GM19240 (cell line): Measurements from ENCODE around the gene DPYSL4.

Experiments
- DNase-seq: peaks from one replicate; pipeline ENCODE4 v3.0.0; 2011; ENCODE audit warnings: low spot score; ENCODE audit not compliant: insufficient read length

Gene DPYSL4

DNA sequence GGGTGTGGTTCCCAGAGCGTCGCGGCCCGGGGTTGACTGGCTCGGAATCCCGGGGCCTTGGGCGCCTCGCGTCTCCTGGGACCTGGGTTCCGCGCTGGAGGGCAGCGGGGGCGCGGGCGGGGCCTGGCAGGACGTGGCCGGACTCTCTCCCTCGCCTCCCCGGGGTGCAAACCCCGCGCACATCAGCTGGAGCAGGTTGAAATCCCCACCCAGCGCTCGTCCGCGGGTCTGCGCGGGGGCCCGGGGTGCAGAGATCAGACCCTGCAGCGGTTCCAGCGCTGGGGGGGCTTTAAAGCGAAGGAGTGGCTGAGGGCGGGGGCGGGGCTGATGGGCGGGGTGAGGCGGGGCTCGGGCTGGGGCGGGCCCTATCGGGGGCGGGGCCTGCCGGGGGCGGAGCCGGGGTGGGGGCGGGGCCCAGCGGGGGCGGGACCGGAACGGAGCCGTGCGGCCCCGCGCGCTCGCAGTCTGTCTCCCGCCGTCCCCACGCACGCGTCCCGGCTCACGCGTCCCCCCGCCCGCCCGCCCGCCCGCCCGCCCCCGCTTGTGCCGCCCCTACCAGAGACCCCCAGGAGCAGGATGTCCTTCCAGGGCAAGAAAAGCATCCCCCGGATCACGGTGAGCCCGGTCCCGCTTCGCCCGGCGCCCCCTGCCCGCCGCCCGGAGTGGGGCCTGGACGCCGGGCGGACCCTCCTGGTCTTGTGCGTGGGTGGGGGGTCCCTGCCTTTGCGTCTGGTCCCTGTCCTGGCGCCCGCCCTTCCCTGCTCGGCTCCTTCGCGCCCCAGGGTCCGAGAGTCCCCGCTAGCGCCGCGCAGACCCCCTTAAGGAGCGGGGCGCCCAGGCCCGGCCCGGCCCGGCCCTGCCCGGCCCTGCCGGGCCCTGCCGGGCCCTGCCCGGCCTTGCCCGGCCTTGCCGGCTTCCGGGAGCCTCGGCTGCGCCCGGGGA lies at the start of gene DPYSL4:
Gene DPYSL4, plus strand, starts transcription at position 461 of the 942 bp plus-strand sequence. Its CDS starts 116 bp downstream, at position 577.
- no peak for DNase-seq

DNA sequence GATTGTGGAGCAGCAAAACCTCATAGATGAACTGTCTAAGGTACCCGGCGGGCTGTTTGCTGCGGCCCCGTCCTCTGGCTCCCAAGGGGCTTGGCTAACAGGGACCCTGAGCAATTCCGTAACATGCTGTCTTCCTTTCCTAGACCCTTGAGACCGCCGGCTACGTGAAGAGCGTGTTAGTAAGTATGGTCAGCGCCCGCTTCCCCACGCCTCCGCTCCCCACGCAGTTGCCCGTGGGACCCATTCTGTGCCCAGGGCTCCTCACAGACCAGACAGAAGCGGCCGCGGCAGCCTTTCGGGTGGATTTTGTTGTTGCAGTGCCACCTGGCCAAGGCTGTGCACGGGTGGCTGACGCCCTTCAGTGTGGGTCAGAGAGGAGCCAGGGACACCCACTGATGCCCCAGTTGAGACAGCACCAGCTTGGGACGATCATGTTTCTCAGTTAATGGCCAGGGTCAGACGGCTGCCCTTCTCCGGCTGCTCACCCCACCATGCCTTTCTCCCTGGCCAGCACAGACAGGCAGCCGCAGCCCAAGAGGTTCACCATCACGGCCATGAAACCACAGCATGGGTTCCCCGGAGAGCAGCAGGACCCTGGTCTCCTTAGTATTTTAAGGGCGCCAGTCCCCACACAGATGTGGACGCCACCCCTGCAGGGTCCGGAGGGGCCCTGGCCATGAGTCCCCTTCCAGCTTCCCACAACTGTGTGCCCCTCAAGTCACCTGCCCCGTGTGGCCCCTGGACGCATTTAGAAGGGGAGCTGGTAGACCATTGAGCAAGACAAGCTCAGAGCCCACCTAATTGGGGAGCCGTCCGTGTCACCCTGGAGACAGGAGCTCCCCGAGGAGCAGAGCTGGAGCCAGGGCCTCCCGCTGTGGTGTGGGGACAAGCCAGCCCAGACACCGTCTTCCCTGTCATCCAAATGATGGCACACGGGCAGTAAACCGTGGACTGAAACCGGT lies 49.4 kb upstream of the DPYSL4 start:
- DNase-seq, result no peak

DNA sequence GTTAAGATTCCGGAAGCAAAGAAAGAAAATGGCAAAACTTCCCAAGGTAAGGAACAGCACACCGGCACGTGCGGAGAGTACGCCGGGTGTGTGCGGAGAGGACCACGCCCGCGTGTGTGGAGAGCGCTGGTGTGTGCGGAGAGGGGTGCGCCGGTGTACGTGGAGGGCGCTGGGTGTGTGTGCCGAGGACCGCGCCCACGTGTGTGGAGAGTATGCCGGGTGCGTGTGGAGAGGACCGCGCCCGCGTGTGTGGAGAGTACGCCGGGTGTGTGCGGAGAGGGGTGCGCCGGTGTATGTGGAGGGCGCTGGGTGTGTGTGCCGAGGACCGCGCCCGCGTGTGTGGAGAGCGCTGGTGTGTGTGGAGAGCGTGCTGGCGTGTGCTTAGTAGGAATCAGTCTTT lies 48.6 kb upstream of the DPYSL4 start:
- DNase-seq, result no peak

- no peak for DNase-seq
These were observed 48.2 kb upstream of the DPYSL4 start for GRCh38 chr10:132138596-132138995.

DNA sequence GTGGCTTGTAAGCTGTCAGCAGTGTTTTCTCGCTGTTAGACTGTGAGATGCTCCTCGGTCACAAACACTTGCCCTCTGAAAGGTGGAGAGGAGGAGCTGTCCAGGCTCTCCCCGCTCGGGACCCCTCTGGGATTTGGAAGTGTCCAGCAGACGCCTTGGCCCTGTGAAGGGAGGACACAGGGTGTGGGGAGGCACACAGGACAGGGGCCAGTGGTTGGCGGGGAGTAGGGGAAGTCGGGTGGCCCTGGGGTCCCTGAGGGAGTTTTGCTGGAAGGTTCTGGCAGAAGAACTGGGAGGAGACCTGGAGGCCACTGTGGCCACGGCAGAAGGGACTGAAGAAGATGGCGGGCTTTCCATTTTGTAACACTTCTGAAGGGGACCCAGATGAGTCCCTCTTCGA lies 47.2 kb upstream of the DPYSL4 start:
- DNase-seq, result no peak

GRCh38 chr10:132140167-132140925 lies 46.4 kb upstream of the DPYSL4 start:
- no peak for DNase-seq

GRCh38 chr10:132141076-132141475 lies 45.7 kb upstream of the DPYSL4 start:
- no peak for DNase-seq

DNA sequence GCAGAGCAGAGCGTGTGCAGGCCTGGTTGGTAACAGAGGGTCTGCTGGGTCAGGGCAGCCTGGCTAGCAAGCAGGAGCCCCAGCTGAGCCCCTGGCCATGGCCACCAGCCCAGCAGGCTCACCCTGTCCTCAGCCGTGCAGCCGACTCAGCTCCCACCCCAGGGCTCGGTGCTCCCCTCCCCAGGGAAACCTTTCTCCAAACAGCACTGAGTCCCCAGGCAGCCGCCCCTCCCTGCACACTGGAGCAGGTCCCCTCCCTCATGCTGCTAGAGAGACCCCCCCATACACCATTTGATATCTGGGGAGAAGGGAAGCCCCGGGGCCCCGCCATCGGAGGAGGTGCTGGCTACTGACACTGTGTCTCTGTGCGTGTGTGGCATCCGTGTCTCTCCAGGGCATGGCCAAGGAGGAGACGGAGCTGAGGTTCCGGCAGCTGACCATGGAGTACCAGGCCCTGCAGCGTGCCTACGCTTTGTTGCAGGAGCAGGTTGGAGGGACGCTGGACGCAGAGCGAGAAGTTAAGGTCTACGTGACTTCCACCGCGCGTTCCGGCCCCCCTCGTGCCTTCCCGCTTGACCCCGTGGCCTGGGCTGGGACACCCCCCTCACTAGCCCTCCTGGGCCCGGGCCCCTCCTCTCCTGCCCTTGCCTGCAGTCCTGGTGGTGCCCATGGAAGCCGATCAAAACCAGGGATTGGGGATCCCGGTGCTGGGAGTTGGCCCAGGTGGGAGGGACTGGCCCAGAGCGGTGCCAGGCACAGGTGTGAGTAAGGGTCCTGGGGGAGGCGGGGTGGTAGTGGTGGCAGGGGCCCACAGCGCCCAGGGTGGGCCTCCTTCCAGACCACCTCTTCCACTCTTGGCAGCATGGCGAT lies 45.0 kb upstream of the DPYSL4 start:
- DNase-seq, result no peak

DNA sequence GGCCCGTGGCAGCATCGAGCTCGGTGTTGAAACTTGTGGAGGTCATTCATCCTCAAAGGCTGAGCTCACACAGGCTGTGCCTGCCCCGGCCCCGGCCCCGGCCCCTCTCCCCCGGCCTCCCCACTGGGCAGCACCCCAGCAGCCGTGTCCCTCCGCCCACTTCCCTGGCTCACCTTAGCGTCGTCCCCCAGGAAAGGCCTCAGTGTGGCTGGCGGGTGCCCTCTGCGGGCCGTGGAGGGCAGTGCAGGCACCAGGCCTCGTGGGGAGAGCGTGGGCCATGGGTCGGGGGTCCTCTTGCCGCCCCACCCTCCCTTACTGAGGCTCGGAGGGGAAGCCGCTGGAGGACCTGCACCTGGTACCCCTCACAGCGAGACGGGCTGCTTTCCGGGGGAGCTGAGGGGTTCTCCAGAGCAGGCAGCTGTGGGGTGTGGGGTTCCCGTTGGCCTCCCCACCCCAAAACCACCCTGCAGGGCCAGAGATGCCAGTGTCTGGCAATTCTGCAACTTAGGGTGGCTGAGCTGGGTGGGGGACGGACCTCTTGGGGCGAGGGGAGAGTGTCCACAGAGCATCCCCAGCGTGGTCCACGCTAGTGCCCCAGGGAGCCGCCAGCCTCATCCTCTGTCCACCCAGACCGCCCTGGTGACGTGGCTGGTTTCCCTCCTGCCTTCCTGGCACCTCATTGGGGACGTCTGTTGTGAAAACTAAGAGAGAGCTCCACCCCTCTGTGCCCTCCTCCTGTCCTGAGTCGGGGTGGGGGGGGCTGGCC lies 44.2 kb upstream of the DPYSL4 start:
- peak; percentile 77 for DNase-seq

DNA sequence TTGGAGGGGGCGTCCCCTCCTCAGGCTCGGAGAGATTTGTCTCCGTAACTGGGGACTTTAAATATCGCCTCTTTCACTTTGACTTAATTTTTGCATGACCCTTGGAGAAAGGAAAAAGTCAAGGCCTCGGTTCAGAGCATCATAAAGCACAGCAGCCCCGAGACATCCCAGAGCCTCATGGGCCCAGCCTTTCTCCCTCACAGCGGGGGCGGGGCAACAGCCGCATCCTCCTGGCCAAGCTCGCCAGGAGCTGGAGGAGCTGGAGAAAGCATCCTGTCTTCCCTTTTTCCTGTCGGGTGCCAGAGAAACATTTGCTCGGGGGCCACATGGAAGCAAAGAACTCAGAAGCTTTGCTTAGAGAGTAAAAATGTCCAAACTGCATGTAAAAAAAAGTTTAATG lies 43.6 kb upstream of the DPYSL4 start:
- DNase-seq, result no peak

DNA sequence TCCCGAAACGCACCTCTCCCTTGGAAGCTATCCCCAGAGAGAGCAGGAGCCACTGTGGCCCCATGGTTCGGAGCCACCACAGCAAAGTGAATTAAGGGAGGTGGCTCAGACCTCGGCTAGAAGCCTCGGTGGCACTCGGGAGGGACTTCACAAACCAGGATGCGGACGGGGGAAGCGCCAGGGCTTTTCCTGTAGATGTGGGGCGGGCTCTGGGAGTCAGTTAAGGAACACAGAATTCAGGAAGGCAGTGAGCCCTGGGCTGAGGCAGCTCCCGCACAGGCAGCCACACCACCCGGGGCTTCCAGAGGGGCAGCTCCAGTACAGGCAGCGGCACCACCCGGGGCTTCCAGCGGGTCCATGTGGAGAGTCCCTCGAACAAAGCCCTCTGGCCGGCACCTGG lies 42.7 kb upstream of the DPYSL4 start:
- no peak for DNase-seq

GRCh38 chr10:132145002-132145401 lies 41.7 kb upstream of the DPYSL4 start:
- no peak for DNase-seq

- DNase-seq, result no peak
These were observed 41.1 kb upstream of the DPYSL4 start for GRCh38 chr10:132145521-132146185.

DNA sequence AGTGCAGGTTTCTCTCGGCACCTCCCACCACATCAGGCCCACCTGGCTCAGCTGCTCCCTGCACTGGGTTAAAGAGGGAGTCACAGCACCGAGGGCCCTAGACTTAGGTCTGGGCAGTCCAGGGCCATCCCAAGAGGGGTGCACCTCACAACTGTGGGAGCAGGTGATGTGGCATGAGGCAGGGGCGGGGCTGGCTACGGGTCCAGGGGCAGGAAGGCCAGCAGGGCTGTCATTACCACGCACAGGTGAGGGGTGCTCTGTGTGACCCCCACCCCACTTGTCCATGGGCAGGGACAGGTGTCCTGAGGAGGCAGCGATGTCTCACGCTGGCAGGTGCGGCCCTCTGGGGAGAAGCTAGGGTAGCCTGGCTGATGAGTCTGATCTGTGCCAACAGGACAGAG lies 40.5 kb upstream of the DPYSL4 start:
- DNase-seq, result no peak

GRCh38 chr10:132146941-132147915 lies 39.5 kb upstream of the DPYSL4 start:
- DNase-seq, result no peak

GRCh38 chr10:132148261-132149251 lies 38.2 kb upstream of the DPYSL4 start:
- no peak for DNase-seq

DNA sequence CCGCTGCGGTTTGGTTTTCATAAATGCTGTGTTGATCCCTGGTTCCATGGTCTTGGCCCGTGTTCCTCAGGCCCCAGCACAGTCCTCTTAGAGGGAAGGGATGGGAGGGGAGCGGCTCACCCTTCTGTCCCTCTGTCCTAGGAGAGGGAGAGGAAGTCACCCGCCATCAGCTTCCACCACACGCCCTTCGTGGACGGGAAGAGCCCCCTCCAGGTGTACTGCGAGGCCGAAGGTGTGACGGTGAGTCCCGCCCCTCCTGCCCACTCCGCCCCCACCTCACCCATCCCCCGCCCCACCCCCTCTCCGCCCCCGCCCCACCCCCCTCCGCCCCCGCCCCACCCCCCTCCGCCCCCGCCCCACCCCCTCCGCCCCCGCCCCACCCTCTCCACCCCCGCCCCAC lies 37.5 kb upstream of the DPYSL4 start:
- DNase-seq, result no peak
